ENCODE results near the gene PTTG1IP2.

Gene PTTG1IP2

GRCh38 chr7:90469554-90469953 lies at the start of gene PTTG1IP2:
Gene PTTG1IP2 (plus strand): TSS chr7:90469639. CDS start chr7:90469787, 148 bp downstream.
- no peak for TF ChIP-seq ZNF274 (IDR thresholded peaks at IDR 0.05; ENCODE audit: low read depth, low read length)
- H3K4me3 ChIP-seq (ENCODE audit: low read length): no peak within 1 kb of the TSS

- no peak for TF ChIP-seq ZNF274 (IDR thresholded peaks at IDR 0.05; ENCODE audit: low read depth, low read length)
- H3K4me3 ChIP-seq (ENCODE audit: low read length): no peak overlapping the region
These were observed 47.8 kb upstream of the PTTG1IP2 start for GRCh38 chr7:90421651-90422050.

GRCh38 chr7:90424720-90425119 lies 44.7 kb upstream of the PTTG1IP2 start:
- no peak overlapping the region for H3K4me3 ChIP-seq (ENCODE audit: low read length)
- TF ChIP-seq ZNF274 (IDR thresholded peaks at IDR 0.05; ENCODE audit: low read depth, low read length): no peak

- H3K4me3 ChIP-seq (ENCODE audit: low read length): no peak overlapping the region
- no peak for TF ChIP-seq ZNF274 (IDR thresholded peaks at IDR 0.05; ENCODE audit: low read depth, low read length)
These were observed 44.1 kb upstream of the PTTG1IP2 start for GRCh38 chr7:90425376-90425775.

- TF ChIP-seq ZNF274 (IDR thresholded peaks at IDR 0.05; ENCODE audit: low read depth, low read length): no peak
- no peak overlapping the region for H3K4me3 ChIP-seq (ENCODE audit: low read length)
These were observed 38.6 kb upstream of the PTTG1IP2 start for GRCh38 chr7:90430614-90431460.

- no peak overlapping the region for H3K4me3 ChIP-seq (ENCODE audit: low read length)
- no peak for TF ChIP-seq ZNF274 (IDR thresholded peaks at IDR 0.05; ENCODE audit: low read depth, low read length)
These were observed 36.7 kb upstream of the PTTG1IP2 start for GRCh38 chr7:90432752-90433151.

GRCh38 chr7:90433221-90433620 lies 36.2 kb upstream of the PTTG1IP2 start:
- no peak for TF ChIP-seq ZNF274 (IDR thresholded peaks at IDR 0.05; ENCODE audit: low read depth, low read length)
- H3K4me3 ChIP-seq (ENCODE audit: low read length): no peak overlapping the region

GRCh38 chr7:90445633-90446032 lies 23.8 kb upstream of the PTTG1IP2 start:
- H3K4me3 ChIP-seq (ENCODE audit: low read length): no peak overlapping the region
- TF ChIP-seq ZNF274 (IDR thresholded peaks at IDR 0.05; ENCODE audit: low read depth, low read length): no peak

GRCh38 chr7:90446137-90446899 lies 23.1 kb upstream of the PTTG1IP2 start:
- H3K4me3 ChIP-seq (ENCODE audit: low read length): no peak overlapping the region
- no peak for TF ChIP-seq ZNF274 (IDR thresholded peaks at IDR 0.05; ENCODE audit: low read depth, low read length)

GRCh38 chr7:90453259-90453891 lies 16.1 kb upstream of the PTTG1IP2 start:
- TF ChIP-seq ZNF274 (IDR thresholded peaks at IDR 0.05; ENCODE audit: low read depth, low read length): no peak
- H3K4me3 ChIP-seq (ENCODE audit: low read length): no peak overlapping the region

- H3K4me3 ChIP-seq (ENCODE audit: low read length): no peak overlapping the region
- no peak for TF ChIP-seq ZNF274 (IDR thresholded peaks at IDR 0.05; ENCODE audit: low read depth, low read length)
These were observed 15.5 kb upstream of the PTTG1IP2 start for GRCh38 chr7:90453931-90454330.

GRCh38 chr7:90455163-90456030 lies 14.0 kb upstream of the PTTG1IP2 start:
- no peak for TF ChIP-seq ZNF274 (IDR thresholded peaks at IDR 0.05; ENCODE audit: low read depth, low read length)
- H3K4me3 ChIP-seq (ENCODE audit: low read length): no peak overlapping the region

- H3K4me3 ChIP-seq (ENCODE audit: low read length): no peak overlapping the region
- no peak for TF ChIP-seq ZNF274 (IDR thresholded peaks at IDR 0.05; ENCODE audit: low read depth, low read length)
These were observed 11.3 kb upstream of the PTTG1IP2 start for GRCh38 chr7:90458104-90458503.

GRCh38 chr7:90459888-90460287 lies 9.6 kb upstream of the PTTG1IP2 start:
- H3K4me3 ChIP-seq (ENCODE audit: low read length): no peak overlapping the region
- no peak for TF ChIP-seq ZNF274 (IDR thresholded peaks at IDR 0.05; ENCODE audit: low read depth, low read length)

All from GM08714 (cell line).